Measurements from ENCODE around the gene BAHCC1. TPM values are rescaled to one million over a fixed set of nuclear protein-coding genes. Genes with fewer than 3 reads are reported as not detected.
A peak's percentile ranks its signal among the peaks of the same experiment; 100 is the strongest.

Gene BAHCC1
- total RNA-seq, 1 experiment from 2014 or later: 11.6 TPM

- DNase-seq (ENCODE audit: low spot score): no peak
Observed at GRCh38 chr17:81386646-81387099, 8.6 kb upstream of the BAHCC1 start.

- peak; percentile 30 for DNase-seq (ENCODE audit: low spot score)
Observed at GRCh38 chr17:81387100-81388090, 7.9 kb upstream of the BAHCC1 start.

GRCh38 chr17:81388091-81388611 is 7.1 kb upstream of the BAHCC1 start:
- no peak for DNase-seq (ENCODE audit: low spot score)

- DNase-seq (ENCODE audit: low spot score): no peak
Observed at GRCh38 chr17:81388612-81389367, 6.5 kb upstream of the BAHCC1 start.

GRCh38 chr17:81389585-81389984 is 5.7 kb upstream of the BAHCC1 start:
- no peak for DNase-seq (ENCODE audit: low spot score)

GRCh38 chr17:81390029-81390872 is 5.0 kb upstream of the BAHCC1 start:
- no peak for DNase-seq (ENCODE audit: low spot score)

- no peak for DNase-seq (ENCODE audit: low spot score)
Observed at GRCh38 chr17:81390873-81391255, 4.4 kb upstream of the BAHCC1 start.

GRCh38 chr17:81391293-81391935 is 3.8 kb upstream of the BAHCC1 start:
- DNase-seq (ENCODE audit: low spot score): no peak

- DNase-seq (ENCODE audit: low spot score): no peak
Observed at GRCh38 chr17:81391936-81392908, 3.0 kb upstream of the BAHCC1 start.

- DNase-seq (ENCODE audit: low spot score): no peak
Observed at GRCh38 chr17:81392909-81393654, 2.2 kb upstream of the BAHCC1 start.

GRCh38 chr17:81393684-81394376 is 1.4 kb upstream of the BAHCC1 start:
- peak; percentile 100 for DNase-seq (ENCODE audit: low spot score)

- DNase-seq (ENCODE audit: low spot score): peak; percentile 26
Observed at GRCh38 chr17:81394377-81394920, 808 bp upstream of the BAHCC1 start.

- peak; percentile 12 for DNase-seq (ENCODE audit: low spot score)
Observed at GRCh38 chr17:81395600-81396277, 482 bp downstream of the BAHCC1 start.

- no peak for DNase-seq (ENCODE audit: low spot score)
Observed at GRCh38 chr17:81396278-81396721, 1.0 kb downstream of the BAHCC1 start.

- DNase-seq (ENCODE audit: low spot score): peak; percentile 43
Observed at GRCh38 chr17:81396722-81397313, 1.6 kb downstream of the BAHCC1 start.

GRCh38 chr17:81397314-81398175 is 2.3 kb downstream of the BAHCC1 start:
- peak; percentile 66 for DNase-seq (ENCODE audit: low spot score)

Measured in HT-29 (cell line).